ENCODE results near the gene GET4. TPM values are rescaled to one million over a fixed set of nuclear protein-coding genes. Genes with fewer than 3 reads are reported as not detected.
"Not testable (repeated sequence)": the region's sequence is repeated elsewhere in the genome, so short reads cannot be mapped to it uniquely, and the experiment has no call there.

The GET4 gene
- total RNA-seq, 1 experiment from 2014 or later, result 44.8 TPM

- ATAC-seq; H3K27me3 ChIP-seq (ENCODE audit: insufficient read depth, low read length); H3K9me3 ChIP-seq (ENCODE audit: control insufficient read depth in 1 of 2, insufficient read depth in 1 of 2, low read depth in 1 of 2, low read length in 2 of 2); BruUV-seq (replicated peaks); H3K4me3 ChIP-seq (replicated peaks in 1 of 2; ENCODE audit: low read depth in 1 of 2, low read length in 2 of 2); H3K9ac ChIP-seq (ENCODE audit: low read length); H4K20me1 ChIP-seq (ENCODE audit: insufficient read depth); POLR2A ChIA-PET; intact Hi-C loops (cut with micrococcal nuclease); H3K27ac ChIP-seq (ENCODE audit: low read depth, low read length); H3K4me2 ChIP-seq (ENCODE audit: low read length); H2AFZ ChIP-seq (ENCODE audit: low read depth, low read length, poor library complexity, severe bottlenecking); RAD21 ChIA-PET (ENCODE audit: low non-redundant PET in 1 of 2, low total read pairs in 2 of 2, uncharacterized antibody in 2 of 2, unreplicated experiment in 2 of 2); DNase-seq (ENCODE audit: low read depth, low spot score); H3K9me2 ChIP-seq (ENCODE audit: insufficient read depth): not testable (repeated sequence)
- Histone ChIP-seq H3K36me3 (ENCODE audit: control insufficient read depth in 1 of 2, insufficient read depth in 2 of 2, low read length in 2 of 2) (peaks cover 24 to 47% of the 10 kb centered on the region in 2 experiments; a peak in 3 of 4 replicates), H3K4me1 (ENCODE audit: control insufficient read depth in 1 of 2, insufficient read depth in 2 of 2, low read length in 2 of 2) (peaks cover 6 to 16% of the 10 kb centered on the region in 2 experiments; a peak in 3 of 4 replicates), H3K79me2 (ENCODE audit: insufficient read depth, low read length) (peaks cover 79% of the 10 kb centered on the region)
- CTCF ChIA-PET, result interaction anchor here (0.8 kb wide), 1 partner anchor 11 kb away, joined by 4 read pairs; no protein-coding TSS in a partner anchor
Observed at GRCh38 chr7:846958-847650, 29.2 kb upstream of the GET4 start.

- H2AFZ ChIP-seq (ENCODE audit: low read depth, low read length, poor library complexity, severe bottlenecking); DNase-seq (ENCODE audit: low read depth, low spot score); H3K4me3 ChIP-seq (replicated peaks in 1 of 2; ENCODE audit: low read depth in 1 of 2, low read length in 2 of 2); H3K9me3 ChIP-seq (ENCODE audit: control insufficient read depth in 1 of 2, insufficient read depth in 1 of 2, low read depth in 1 of 2, low read length in 2 of 2); POLR2A ChIA-PET; H3K27ac ChIP-seq (ENCODE audit: low read depth, low read length); H4K20me1 ChIP-seq (ENCODE audit: insufficient read depth); H3K9me2 ChIP-seq (ENCODE audit: insufficient read depth); ATAC-seq; RAD21 ChIA-PET (ENCODE audit: low non-redundant PET in 1 of 2, low total read pairs in 2 of 2, uncharacterized antibody in 2 of 2, unreplicated experiment in 2 of 2); CTCF ChIA-PET; H3K4me2 ChIP-seq (ENCODE audit: low read length); BruUV-seq (replicated peaks); intact Hi-C loops (cut with micrococcal nuclease); H3K27me3 ChIP-seq (ENCODE audit: insufficient read depth, low read length); H3K9ac ChIP-seq (ENCODE audit: low read length): not testable (repeated sequence)
- peaks cover 76% of the 10 kb centered on the region for H3K79me2 ChIP-seq (ENCODE audit: insufficient read depth, low read length)
- H3K4me1 ChIP-seq (ENCODE audit: control insufficient read depth in 1 of 2, insufficient read depth in 2 of 2, low read length in 2 of 2), result peaks cover 6 to 16% of the 10 kb centered on the region in 2 experiments; a peak in 3 of 4 replicates
- H3K36me3 ChIP-seq (ENCODE audit: control insufficient read depth in 1 of 2, insufficient read depth in 2 of 2, low read length in 2 of 2), result peaks cover 26 to 45% of the 10 kb centered on the region in 2 experiments
Observed at GRCh38 chr7:847728-848127, 28.6 kb upstream of the GET4 start.

GRCh38 chr7:849145-849544 is 27.2 kb upstream of the GET4 start:
- Histone ChIP-seq H3K27ac (ENCODE audit: low read depth, low read length) (no peak overlapping the region), H3K9me3 (ENCODE audit: control insufficient read depth in 1 of 2, insufficient read depth in 1 of 2, low read depth in 1 of 2, low read length in 2 of 2) (no peaks in the 10 kb centered on the region), H2AFZ (ENCODE audit: low read depth, low read length, poor library complexity, severe bottlenecking) (no peak overlapping the region), H3K4me1 (ENCODE audit: control insufficient read depth in 1 of 2, insufficient read depth in 2 of 2, low read length in 2 of 2) (peaks cover 6 to 16% of the 10 kb centered on the region in 2 experiments; a peak in 3 of 4 replicates), H3K9ac (ENCODE audit: low read length) (no peak overlapping the region), H3K27me3 (ENCODE audit: insufficient read depth, low read length) (no peaks in the 10 kb centered on the region), H3K9me2 (ENCODE audit: insufficient read depth) (no peaks in the 10 kb centered on the region), H3K79me2 (ENCODE audit: insufficient read depth, low read length) (peaks cover 72% of the 10 kb centered on the region), H3K36me3 (ENCODE audit: control insufficient read depth in 1 of 2, insufficient read depth in 2 of 2, low read length in 2 of 2) (peaks cover 22 to 48% of the 10 kb centered on the region in 2 experiments), H3K4me3 (replicated peaks in 1 of 2; ENCODE audit: low read depth in 1 of 2, low read length in 2 of 2) (no peak overlapping the region), H4K20me1 (ENCODE audit: insufficient read depth) (no peaks in the 10 kb centered on the region), H3K4me2 (ENCODE audit: low read length) (no peak overlapping the region)
- POLR2A ChIA-PET, result no interaction called here
- no peak for DNase-seq (ENCODE audit: low read depth, low spot score)
- no peak for ATAC-seq
- CTCF ChIA-PET, result no interaction called here
- intact Hi-C loops (cut with micrococcal nuclease), result no loop called here
- RAD21 ChIA-PET (ENCODE audit: low non-redundant PET in 1 of 2, low total read pairs in 2 of 2, uncharacterized antibody in 2 of 2, unreplicated experiment in 2 of 2), result no interaction called here
- BruUV-seq (replicated peaks), result no TSS peak
- TF ChIP-seq, protein P1, sequence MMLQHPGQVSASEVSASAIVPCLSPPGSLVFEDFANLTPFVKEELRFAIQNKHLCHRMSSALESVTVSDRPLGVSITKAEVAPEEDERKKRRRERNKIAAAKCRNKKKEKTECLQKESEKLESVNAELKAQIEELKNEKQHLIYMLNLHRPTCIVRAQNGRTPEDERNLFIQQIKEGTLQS (IDR thresholded peaks at IDR 0.05), result no peak
- no peak for TF ChIP-seq EGR1 (IDR thresholded peaks at IDR 0.05; ENCODE audit: low read depth)
- TF ChIP-seq, protein P2, sequence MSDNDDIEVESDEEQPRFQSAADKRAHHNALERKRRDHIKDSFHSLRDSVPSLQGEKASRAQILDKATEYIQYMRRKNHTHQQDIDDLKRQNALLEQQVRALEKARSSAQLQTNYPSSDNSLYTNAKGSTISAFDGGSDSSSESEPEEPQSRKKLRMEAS (IDR thresholded peaks at IDR 0.05), result no peak
- TF ChIP-seq CBX3 (IDR thresholded peaks at IDR 0.05; ENCODE audit: low read depth), result no peak
- TF ChIP-seq CEBPB (IDR thresholded peaks at IDR 0.05; ENCODE audit: low read depth), result no peak
- no peak for TF ChIP-seq SIN3A (IDR thresholded peaks at IDR 0.05; ENCODE audit: low read depth)
- no peak for TF ChIP-seq TCF7L2 (IDR thresholded peaks at IDR 0.05; ENCODE audit: borderline replicate concordance, extremely low read depth, insufficient read depth, insufficient read length)
- no peak for TF ChIP-seq POLR2A (IDR thresholded peaks at IDR 0.05; ENCODE audit: borderline replicate concordance, extremely low read depth, insufficient read depth, insufficient read length)
- TF ChIP-seq EZH2 (IDR thresholded peaks at IDR 0.05), result no peak
- TF ChIP-seq ZBTB33 (IDR thresholded peaks at IDR 0.05; ENCODE audit: extremely low read depth, insufficient replicate concordance, low read length), result no peak
- no peak for TF ChIP-seq YY1 (IDR thresholded peaks at IDR 0.05; ENCODE audit: extremely low read depth, insufficient replicate concordance, low read depth, low read length)
